H9 (cell line): ENCODE data around the gene LGR5. TPM values are rescaled to one million over a fixed set of nuclear protein-coding genes. Genes with fewer than 3 reads are reported as not detected.

ENCODE experiments used
- DNase-seq: peaks from one replicate; pipeline ENCODE4 v3.0.0-alpha.2; 2017
- H2AFZ ChIP-seq: one replicate; pipeline ENCODE4 v1.6.1; 2013; ENCODE audit warnings: mild to moderate bottlenecking, low read length, control low read depth, moderate library complexity
- H2AK5ac ChIP-seq: 2 replicates; pipeline ENCODE4 v1.6.1; 2013; ENCODE audit warnings: low read length, control low read depth, mixed read lengths; ENCODE audit not compliant: insufficient read length
- H2BK120ac ChIP-seq: one replicate; pipeline ENCODE4 v1.6.1; 2013; ENCODE audit warnings: low read depth, mild to moderate bottlenecking, low read length, control low read depth, inconsistent platforms; ENCODE audit not compliant: poor library complexity, severe bottlenecking
- H2BK12ac ChIP-seq: 2 replicates; pipeline ENCODE4 v1.6.1; 2013; ENCODE audit warnings: low read length, control low read depth, mixed read lengths, low read depth; ENCODE audit not compliant: insufficient read length
- H2BK15ac ChIP-seq: 2 replicates; pipeline ENCODE4 v1.6.1; 2013; ENCODE audit warnings: low read depth, low read length, control low read depth
- H2BK20ac ChIP-seq: one replicate; pipeline ENCODE4 v1.6.1; 2013; ENCODE audit warnings: low read depth, mild to moderate bottlenecking, low read length, control low read depth, inconsistent platforms; ENCODE audit not compliant: poor library complexity, severe bottlenecking
- H2BK5ac ChIP-seq: 2 replicates; pipeline ENCODE4 v1.6.1; 2013; ENCODE audit warnings: low read length, control low read depth, mixed read lengths; ENCODE audit not compliant: insufficient read length
- H3K14ac ChIP-seq: 2 replicates; pipeline ENCODE4 v1.6.1; 2013; ENCODE audit warnings: low read length, control low read depth; ENCODE audit not compliant: insufficient read depth
- H3K18ac ChIP-seq: 2 replicates; pipeline ENCODE4 v1.6.1; 2013; ENCODE audit warnings: low read depth, mild to moderate bottlenecking, mixed read lengths, low read length, control low read depth; ENCODE audit not compliant: insufficient read length
- H3K23ac ChIP-seq: 2 replicates; pipeline ENCODE4 v1.6.1; 2013; ENCODE audit warnings: low read length, control low read depth, mixed read lengths, low read depth; ENCODE audit not compliant: insufficient read length
- H3K23me2 ChIP-seq: 2 replicates; pipeline ENCODE4 v1.6.1; 2013; ENCODE audit warnings: low read depth, mild to moderate bottlenecking, mixed read lengths, low read length, control low read depth; ENCODE audit not compliant: insufficient read length, poor library complexity, severe bottlenecking
- H3K27ac ChIP-seq: 2 replicates; pipeline ENCODE4 v1.5.1; 2013; ENCODE audit warnings: low read length, control low read depth, mixed read lengths, low read depth; ENCODE audit not compliant: insufficient read length
- H3K27me3 ChIP-seq: 2 replicates; pipeline ENCODE4 v1.6.1; 2013; ENCODE audit warnings: low read length, control low read depth, inconsistent platforms; ENCODE audit not compliant: insufficient read depth
- H3K4ac ChIP-seq: 2 replicates; pipeline ENCODE4 v1.6.1; 2013; ENCODE audit warnings: low read depth, mild to moderate bottlenecking, control low read depth, inconsistent platforms, low read length, moderate library complexity
- H3K4me1 ChIP-seq: 2 replicates; pipeline ENCODE4 v1.6.1; 2013; ENCODE audit warnings: low read length, control low read depth, inconsistent platforms; ENCODE audit not compliant: insufficient read depth
- H3K4me2 ChIP-seq: 2 replicates; pipeline ENCODE4 v1.6.1; 2013; ENCODE audit warnings: low read length, control low read depth, mixed read lengths; ENCODE audit not compliant: insufficient read length, insufficient read depth
- H3K56ac ChIP-seq: 2 replicates; pipeline ENCODE4 v1.6.1; 2013; ENCODE audit warnings: low read depth, mild to moderate bottlenecking, mixed read lengths, low read length, control low read depth; ENCODE audit not compliant: insufficient read length
- H3K79me1 ChIP-seq: 2 replicates; pipeline ENCODE4 v1.6.1; 2013; ENCODE audit warnings: low read depth, mild to moderate bottlenecking, moderate library complexity, low read length, control low read depth, inconsistent platforms; ENCODE audit not compliant: insufficient read depth, poor library complexity, severe bottlenecking
- H3K79me2 ChIP-seq: 2 replicates; pipeline ENCODE4 v1.6.1; 2013; ENCODE audit warnings: low read length, control low read depth, inconsistent platforms; ENCODE audit not compliant: insufficient read depth
- H3K9ac ChIP-seq: 2 replicates; pipeline ENCODE4 v1.6.1; 2013; ENCODE audit warnings: low read length, control low read depth, mixed read lengths; ENCODE audit not compliant: insufficient read length; ENCODE audit errors: extremely low read depth
- H3K9me3 ChIP-seq: one replicate; pipeline ENCODE4 v1.6.1; 2013; ENCODE audit warnings: low read depth, low read length, inconsistent platforms; ENCODE audit not compliant: control insufficient read depth
- H3T11ph ChIP-seq: one replicate; pipeline ENCODE4 v1.6.1; 2013; ENCODE audit warnings: mild to moderate bottlenecking, low read length, control low read depth, inconsistent platforms
- H4K20me1 ChIP-seq: one replicate; pipeline ENCODE4 v1.6.1; 2013; ENCODE audit not compliant: control insufficient read depth, insufficient read length, insufficient read depth
- H4K5ac ChIP-seq: 2 replicates; pipeline ENCODE4 v1.6.1; 2013; ENCODE audit warnings: low read depth, mild to moderate bottlenecking, mixed read lengths, low read length, control low read depth; ENCODE audit not compliant: insufficient read length
- H4K8ac ChIP-seq: replicated peaks from 2 replicates; pipeline ENCODE4 v1.6.1; 2013; ENCODE audit warnings: low read length, control low read depth, mixed read lengths, low read depth; ENCODE audit not compliant: insufficient read length
- H4K91ac ChIP-seq: 2 replicates; pipeline ENCODE4 v1.6.1; 2013; ENCODE audit warnings: low read depth, mild to moderate bottlenecking, moderate library complexity, mixed read lengths, low read length, control low read depth; ENCODE audit not compliant: insufficient read length
- H3K27ac Mint-ChIP-seq, 3 experiments: 2 replicates in 2 of 3; 3 replicates in 1 of 3; pipeline ENCODE4 v1.8.0; 2020 to 2021; ENCODE audit warnings: mixed read lengths in 3 of 3, mild to moderate bottlenecking in 1 of 3, moderate library complexity in 1 of 3
- H3K27me3 Mint-ChIP-seq: 2 replicates; pipeline ENCODE4 v1.8.0; 2021; ENCODE audit warnings: low read depth, mild to moderate bottlenecking, moderate library complexity, mixed read lengths
- H3K36me3 Mint-ChIP-seq, 3 experiments: 2 replicates in 2 of 3; 3 replicates in 1 of 3; pipeline ENCODE4 v1.8.0; 2020 to 2021; ENCODE audit warnings: low read depth in 3 of 3, mixed read lengths in 3 of 3; ENCODE audit not compliant: insufficient read depth in 1 of 3
- H3K4me1 Mint-ChIP-seq, 2 experiments: 2 replicates each; pipeline ENCODE4 v1.8.0; 2020; ENCODE audit warnings: mixed read lengths in 2 of 2
- H3K4me3 Mint-ChIP-seq, 2 experiments: 2 replicates in 1 of 2; 3 replicates in 1 of 2; pipeline ENCODE4 v1.8.0; 2020 to 2021; ENCODE audit warnings: mild to moderate bottlenecking in 2 of 2, mixed read lengths in 2 of 2, moderate library complexity in 1 of 2
- H3K9me3 Mint-ChIP-seq, 2 experiments: 2 replicates in 1 of 2; 3 replicates in 1 of 2; pipeline ENCODE4 v1.8.0; 2020; ENCODE audit warnings: mild to moderate bottlenecking in 2 of 2, mixed read lengths in 2 of 2, moderate library complexity in 1 of 2
- total RNA-seq: library from RNA; stranded (reverse); gene quantifications from 2 replicates; pipeline ENCODE4 v1.2.1, GENCODE V29; 2021
- TF ChIP-seq, protein P1 (sequence below): fragments of 200-600 bp; sonication (generic); conservative IDR thresholded peaks from 3 replicates; pipeline ENCODE4 v1.8.0; 2021; ENCODE audit warnings: antibody characterized with exemption, mild to moderate bottlenecking

The LGR5 gene
- total RNA-seq, 1 experiment from 2014 or later = 0.09 TPM

DNA sequence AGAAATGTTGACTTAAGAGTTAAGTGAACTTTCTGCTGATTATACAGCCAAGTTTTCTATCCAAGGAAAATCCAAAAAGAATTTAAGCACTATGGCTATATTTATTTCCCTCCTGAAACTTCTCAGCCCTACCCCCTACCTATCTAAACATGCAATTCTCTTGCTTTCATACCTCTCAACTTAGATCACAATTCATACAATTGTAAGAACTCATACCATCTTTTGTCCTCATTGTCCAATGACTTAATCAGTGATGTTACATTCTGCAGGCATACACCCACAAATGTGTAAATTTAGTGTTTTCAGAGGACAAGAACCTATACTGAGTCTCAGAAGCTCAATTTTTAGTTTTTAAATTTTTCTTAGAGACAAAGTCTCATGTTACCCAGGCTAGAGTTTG lies 161.9 kb downstream of the LGR5 start:
- H3K14ac ChIP-seq = no peak overlapping the region
- H2BK12ac ChIP-seq = no peak overlapping the region
- H3K4me1 ChIP-seq = 0 out of 2 replicates have a peak, but pooled peaks cover 5% of the 10 kb centered on the region
- no peaks in the 10 kb centered on the region for H3K79me1 ChIP-seq
- no peak overlapping the region for H4K5ac ChIP-seq
- H4K8ac ChIP-seq = no peak overlapping the region
- Mint-ChIP-seq H3K27ac (0 out of 7 replicates have a peak overlapping the region, but pooled peaks of 1 of the 3 experiments have one; percentile 58), H3K27me3 (no peaks in the 10 kb centered on the region), H3K4me3 (no peak overlapping the region), H3K36me3 (peaks cover 0 to 5% (median 2%) of the 10 kb centered on the region in 3 experiments; a peak in 3 of 7 replicates), H3K4me1 (peaks cover 8 to 13% of the 10 kb centered on the region in 2 experiments), H3K9me3 (no peaks in the 10 kb centered on the region; a peak in 1 of 5 replicates)
- no peak overlapping the region for H2BK120ac ChIP-seq
- no peak overlapping the region for H2BK5ac ChIP-seq
- no peak overlapping the region for H2BK20ac ChIP-seq
- no peak overlapping the region for H2AFZ ChIP-seq
- TF ChIP-seq, protein P1, sequence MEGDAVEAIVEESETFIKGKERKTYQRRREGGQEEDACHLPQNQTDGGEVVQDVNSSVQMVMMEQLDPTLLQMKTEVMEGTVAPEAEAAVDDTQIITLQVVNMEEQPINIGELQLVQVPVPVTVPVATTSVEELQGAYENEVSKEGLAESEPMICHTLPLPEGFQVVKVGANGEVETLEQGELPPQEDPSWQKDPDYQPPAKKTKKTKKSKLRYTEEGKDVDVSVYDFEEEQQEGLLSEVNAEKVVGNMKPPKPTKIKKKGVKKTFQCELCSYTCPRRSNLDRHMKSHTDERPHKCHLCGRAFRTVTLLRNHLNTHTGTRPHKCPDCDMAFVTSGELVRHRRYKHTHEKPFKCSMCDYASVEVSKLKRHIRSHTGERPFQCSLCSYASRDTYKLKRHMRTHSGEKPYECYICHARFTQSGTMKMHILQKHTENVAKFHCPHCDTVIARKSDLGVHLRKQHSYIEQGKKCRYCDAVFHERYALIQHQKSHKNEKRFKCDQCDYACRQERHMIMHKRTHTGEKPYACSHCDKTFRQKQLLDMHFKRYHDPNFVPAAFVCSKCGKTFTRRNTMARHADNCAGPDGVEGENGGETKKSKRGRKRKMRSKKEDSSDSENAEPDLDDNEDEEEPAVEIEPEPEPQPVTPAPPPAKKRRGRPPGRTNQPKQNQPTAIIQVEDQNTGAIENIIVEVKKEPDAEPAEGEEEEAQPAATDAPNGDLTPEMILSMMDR = no peak
- H3K9ac ChIP-seq = no peak overlapping the region
- DNase-seq = no peak
- H3K4me2 ChIP-seq = no peak overlapping the region
- H4K91ac ChIP-seq = no peak overlapping the region
- no peak overlapping the region for H3K27ac ChIP-seq
- H4K20me1 ChIP-seq = no peaks in the 10 kb centered on the region
- H3T11ph ChIP-seq = no peak overlapping the region
- H3K27me3 ChIP-seq = no peaks in the 10 kb centered on the region
- H3K23me2 ChIP-seq = no peaks in the 10 kb centered on the region
- no peaks in the 10 kb centered on the region for H3K9me3 ChIP-seq
- no peak overlapping the region for H2AK5ac ChIP-seq
- H2BK15ac ChIP-seq = no peak overlapping the region
- no peak overlapping the region for H3K23ac ChIP-seq
- no peak overlapping the region for H3K18ac ChIP-seq
- no peaks in the 10 kb centered on the region for H3K79me2 ChIP-seq
- no peak overlapping the region for H3K56ac ChIP-seq
- no peak overlapping the region for H3K4ac ChIP-seq
